Prostate gland (tissue), 2 donors: ENCODE measurements around the gene CCT6A. TPM values are rescaled to one million over a fixed set of nuclear protein-coding genes. Genes with fewer than 3 reads are reported as not detected.
"Not testable (repeated sequence)": the region's sequence is repeated elsewhere in the genome, so short reads cannot be mapped to it uniquely, and the experiment has no call there.

Source experiments
- DNase-seq: peaks from one replicate; pipeline ENCODE4 v3.0.0-alpha.2; 2019; ENCODE audit warnings: low spot score
- H3K27ac ChIP-seq, 2 donors: fragments of 200-600 bp; sonication (generic); 2 replicates each; pipeline ENCODE4 v1.5.1; 2017 to 2019
- H3K27me3 ChIP-seq: fragments of 200-600 bp; sonication (generic); replicated peaks from 2 replicates; pipeline ENCODE4 v1.5.1; 2019; ENCODE audit not compliant: insufficient read depth
- H3K36me3 ChIP-seq, 2 donors: fragments of 200-600 bp; sonication (generic); 1 replicate in 1 of 2; 2 replicates in 1 of 2; pipeline versions ENCODE4 v1.5.1 to v1.8.1; 2017 to 2019
- H3K4me1 ChIP-seq: fragments of 200-600 bp; sonication (generic); replicated peaks from 2 replicates; pipeline ENCODE4 v1.5.1; 2019
- H3K4me3 ChIP-seq, 2 donors: fragments of 200-600 bp; sonication (generic); 2 replicates each; pipeline ENCODE4 v1.5.1; 2017 to 2019
- H3K9me3 ChIP-seq: fragments of 200-600 bp; sonication (generic); 2 replicates; pipeline ENCODE4 v1.5.1; 2017
- POLR2A ChIP-seq: fragments of 450-650 bp; IDR thresholded peaks from one replicate; pipeline ENCODE4 v1.6.1; 2016; ENCODE audit warnings: antibody characterized with exemption, mild to moderate bottlenecking
- POLR2AphosphoS5 ChIP-seq: sonication (generic); formaldehyde crosslinking; IDR thresholded peaks from one replicate; pipeline ENCODE4 v1.6.1; 2017; ENCODE audit warnings: antibody characterized with exemption
- WGBS: methylation state at CpG from one replicate; pipeline ENCODE4 v1.1.5; 2018; 5-methylcytosine and 5-hydroxymethylcytosine counted together
- intact Hi-C: fragments of 100-400 bp; cut with DNase I; formaldehyde crosslinking; loops from one replicate; pipeline ENCODE4 v1.14.2; 2022
- total RNA-seq, 2 donors: library from RNA; depleted of rRNA; stranded (reverse); fragments of >200 nt; gene quantifications; one replicate each; pipeline ENCODE4 v1.1.0, GENCODE V29; 2016
- TF ChIP-seq, protein P1 (sequence below), 4 experiments: fragments of 200-600 bp in 2 of 4; fragments of 450-650 bp in 2 of 4; sonication (generic) in 2 of 4; IDR thresholded peaks; 1 replicate in 3 of 4; 2 replicates in 1 of 4; pipeline ENCODE4 v1.5.1; 2016 to 2019; ENCODE audit warnings: antibody characterized with exemption in 4 of 4, mild to moderate bottlenecking in 2 of 4, moderate library complexity in 2 of 4

The CCT6A gene
- total RNA-seq, 2 donors from 2014 or later = 60.0 to 64.3 TPM

GRCh38 chr7:56062382-56062781 is 10.8 kb downstream of the CCT6A start:
- H3K36me3 ChIP-seq = no peaks in the 10 kb centered on the region
- no peak overlapping the region for H3K27ac ChIP-seq
- 92% methylated on average over 2 of the region's 2 CpGs for WGBS
- H3K27me3 ChIP-seq = no peaks in the 10 kb centered on the region
- H3K4me1 ChIP-seq = no peaks in the 10 kb centered on the region
- no peak overlapping the region for H3K4me3 ChIP-seq
- intact Hi-C loops = no loop called here
- no peaks in the 10 kb centered on the region for H3K9me3 ChIP-seq
- TF ChIP-seq POLR2AphosphoS5 = no peak
- TF ChIP-seq, protein P1, sequence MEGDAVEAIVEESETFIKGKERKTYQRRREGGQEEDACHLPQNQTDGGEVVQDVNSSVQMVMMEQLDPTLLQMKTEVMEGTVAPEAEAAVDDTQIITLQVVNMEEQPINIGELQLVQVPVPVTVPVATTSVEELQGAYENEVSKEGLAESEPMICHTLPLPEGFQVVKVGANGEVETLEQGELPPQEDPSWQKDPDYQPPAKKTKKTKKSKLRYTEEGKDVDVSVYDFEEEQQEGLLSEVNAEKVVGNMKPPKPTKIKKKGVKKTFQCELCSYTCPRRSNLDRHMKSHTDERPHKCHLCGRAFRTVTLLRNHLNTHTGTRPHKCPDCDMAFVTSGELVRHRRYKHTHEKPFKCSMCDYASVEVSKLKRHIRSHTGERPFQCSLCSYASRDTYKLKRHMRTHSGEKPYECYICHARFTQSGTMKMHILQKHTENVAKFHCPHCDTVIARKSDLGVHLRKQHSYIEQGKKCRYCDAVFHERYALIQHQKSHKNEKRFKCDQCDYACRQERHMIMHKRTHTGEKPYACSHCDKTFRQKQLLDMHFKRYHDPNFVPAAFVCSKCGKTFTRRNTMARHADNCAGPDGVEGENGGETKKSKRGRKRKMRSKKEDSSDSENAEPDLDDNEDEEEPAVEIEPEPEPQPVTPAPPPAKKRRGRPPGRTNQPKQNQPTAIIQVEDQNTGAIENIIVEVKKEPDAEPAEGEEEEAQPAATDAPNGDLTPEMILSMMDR (IDR thresholded peaks at IDR 0.05) = no peak
- TF ChIP-seq POLR2A = no peak
- no peak for DNase-seq

DNA sequence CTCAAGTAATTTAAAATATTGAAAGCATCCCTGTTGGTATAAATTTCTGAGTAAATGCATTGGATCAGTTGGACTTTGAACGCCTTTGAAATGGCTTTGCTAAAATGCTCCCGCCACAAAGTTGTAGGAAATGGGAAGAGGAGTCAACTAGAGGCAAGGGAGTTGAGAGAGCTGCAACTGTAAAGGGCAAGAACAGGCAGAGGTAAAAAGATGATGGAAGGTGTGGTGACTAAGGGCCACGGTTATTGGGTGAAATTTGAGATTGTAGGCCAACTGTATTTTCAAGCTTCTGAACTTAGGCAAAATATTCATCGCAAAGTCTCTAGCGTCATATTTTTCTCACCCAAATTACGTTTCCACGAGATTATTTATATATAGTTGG is 11.9 kb downstream of the CCT6A start:
- WGBS = 63% methylated on average over 7 of the region's 7 CpGs
- no peaks in the 10 kb centered on the region for H3K4me1 ChIP-seq
- intact Hi-C loops = no loop called here
- peak overlapping the region in 1 of 2 donors; percentile 71 for H3K4me3 ChIP-seq
- H3K27me3 ChIP-seq = no peaks in the 10 kb centered on the region
- peak overlapping the region; percentile 87 to 88 for H3K27ac ChIP-seq
- TF ChIP-seq POLR2AphosphoS5 = no peak
- TF ChIP-seq, protein P1 (IDR thresholded peaks at IDR 0.05) = no peak
- no peaks in the 10 kb centered on the region for H3K36me3 ChIP-seq
- DNase-seq = no peak
- no peaks in the 10 kb centered on the region for H3K9me3 ChIP-seq

DNA sequence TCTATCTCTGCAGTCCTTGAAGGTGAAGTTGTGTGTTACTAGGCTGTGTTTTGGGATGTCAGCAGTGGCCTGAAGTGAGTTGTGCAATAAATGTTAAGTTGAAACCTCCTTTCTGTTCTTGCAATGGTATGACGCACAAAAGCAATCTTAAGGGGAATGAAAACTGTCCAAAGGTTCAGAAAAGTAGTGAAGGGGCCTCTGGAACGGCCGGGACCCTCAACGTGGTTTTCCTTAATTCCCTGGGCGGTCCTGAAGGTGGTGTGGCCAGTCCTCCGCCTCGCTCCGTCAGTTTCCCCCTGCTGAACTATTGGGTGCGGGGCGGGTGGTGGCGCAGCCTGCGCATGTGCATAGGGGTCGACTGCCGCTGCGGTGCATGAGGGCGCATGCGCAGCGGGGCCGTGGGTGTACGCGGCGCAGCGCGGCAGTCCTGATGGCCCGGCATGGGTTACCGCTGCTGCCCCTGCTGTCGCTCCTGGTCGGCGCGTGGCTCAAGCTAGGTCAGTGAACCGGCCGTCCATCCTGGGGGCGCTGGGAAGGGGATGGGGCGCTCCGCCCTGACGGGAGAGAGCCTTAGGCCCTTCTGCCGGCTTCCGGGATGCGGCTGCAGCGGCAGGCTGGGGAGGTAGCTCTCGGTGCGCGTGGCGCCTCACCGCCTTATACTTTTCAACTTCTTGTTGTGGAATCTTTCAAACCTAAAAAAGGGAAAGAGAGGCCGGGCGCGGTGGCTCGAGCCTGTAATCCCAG is 12.5 kb downstream of the CCT6A start, which contains the start of gene SUMF2:
SUMF2 (plus strand) TSS at position 405 of the 744 bp plus-strand sequence; CDS start at position 431, 26 bp downstream.
- no peaks in the 10 kb centered on the region for H3K9me3 ChIP-seq
- H3K36me3 ChIP-seq = no peaks in the 10 kb centered on the region
- H3K27me3 ChIP-seq = no peaks in the 10 kb centered on the region
- peak within 1 kb of the TSS; percentile 63 to 71 for H3K4me3 ChIP-seq
- DNase-seq = peak; percentile 89
- TF ChIP-seq POLR2A (peak; percentile 87), POLR2AphosphoS5 (peak; percentile 93)
- TF ChIP-seq, protein P1 (IDR thresholded peaks at IDR 0.05) = peak in 3 of 4 experiments; percentile 5 to 45 (median 44)
- 1% methylated on average over 48 of the region's 49 CpGs for WGBS
- H3K27ac ChIP-seq = peak within 1 kb of the TSS; percentile 87 to 88
- intact Hi-C loops = no loop called here
- no peaks in the 10 kb centered on the region for H3K4me1 ChIP-seq

DNA sequence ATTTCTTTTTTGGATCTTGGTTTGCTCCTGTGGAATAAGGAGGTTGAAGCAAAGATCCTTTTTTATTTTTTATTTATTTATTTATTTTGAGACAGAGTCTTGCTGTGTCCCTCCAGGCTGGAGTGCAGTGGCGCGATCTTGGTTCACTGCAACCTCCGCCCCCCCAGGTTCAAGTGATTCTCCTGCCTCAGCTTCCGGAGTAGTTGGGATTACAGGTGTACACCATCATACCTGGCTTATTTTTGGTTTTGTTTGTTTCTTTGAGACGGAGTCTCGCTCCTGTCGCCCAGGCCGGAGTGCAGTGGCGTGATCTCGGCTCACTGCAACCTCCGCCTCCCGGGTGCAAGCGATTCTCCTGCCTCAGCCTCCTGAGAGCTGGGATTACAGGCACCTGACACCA is 14.8 kb downstream of the CCT6A start:
- DNase-seq, H3K27me3 ChIP-seq, H3K27ac ChIP-seq, H3K36me3 ChIP-seq, H3K4me3 ChIP-seq, H3K4me1 ChIP-seq, intact Hi-C loops, H3K9me3 ChIP-seq: not testable (repeated sequence)
- 92% methylated on average over 13 of the region's 13 CpGs for WGBS

DNA sequence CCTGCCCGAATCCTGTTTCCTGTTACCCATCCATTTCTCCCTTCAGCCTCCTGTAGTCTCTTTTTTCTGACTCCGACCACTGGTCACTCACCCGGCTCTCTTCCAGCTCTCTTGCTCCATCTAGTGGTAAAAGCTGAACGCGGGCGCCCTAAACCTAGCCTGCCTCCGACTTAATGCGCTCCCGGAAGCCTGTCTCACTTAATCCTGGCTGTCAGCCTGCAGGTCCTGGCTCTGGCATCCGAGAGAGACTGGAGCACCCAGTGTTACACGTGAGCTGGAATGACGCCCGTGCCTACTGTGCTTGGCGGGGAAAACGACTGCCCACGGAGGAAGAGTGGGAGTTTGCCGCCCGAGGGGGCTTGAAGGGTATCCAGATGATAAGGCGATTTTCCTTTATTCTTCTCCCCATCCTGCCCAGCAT is 22.8 kb downstream of the CCT6A start:
- peaks cover 0 to 4% of the 10 kb centered on the region in 2 donors for H3K36me3 ChIP-seq
- intact Hi-C loops = loop anchor here (5.0 to 10.0 kb wide), 3 partner anchors 72 to 430 kb away; partner anchors contain the start of gene ZNF713
- no peak for TF ChIP-seq POLR2A
- TF ChIP-seq, protein P1 (IDR thresholded peaks at IDR 0.05) = peak; percentile 77 to 97 (median 92)
- peak; percentile 92 for TF ChIP-seq POLR2AphosphoS5
- DNase-seq = peak; percentile 94
- no peaks in the 10 kb centered on the region for H3K9me3 ChIP-seq
- no peaks in the 10 kb centered on the region for H3K27me3 ChIP-seq
- WGBS = 8% methylated on average over 19 of the region's 19 CpGs
- H3K27ac ChIP-seq = no peak overlapping the region
- no peak overlapping the region for H3K4me3 ChIP-seq
- peaks cover 9% of the 10 kb centered on the region for H3K4me1 ChIP-seq
